GM18519 (cell line): Measurements from ENCODE around the gene CHRNA9.
"Not testable (repeated sequence)": the region's sequence is repeated elsewhere in the genome, so short reads cannot be mapped to it uniquely, and the experiment has no call there.

ENCODE experiments used
- ATAC-seq: cut with Tn5 transposase; IDR thresholded peaks from one replicate; pipeline ENCODE4 v1.9.1; 2021; ENCODE audit warnings: mild to moderate bottlenecking, moderate library complexity; ENCODE audit not compliant: unreplicated experiment, low FRiP score

Gene CHRNA9

DNA sequence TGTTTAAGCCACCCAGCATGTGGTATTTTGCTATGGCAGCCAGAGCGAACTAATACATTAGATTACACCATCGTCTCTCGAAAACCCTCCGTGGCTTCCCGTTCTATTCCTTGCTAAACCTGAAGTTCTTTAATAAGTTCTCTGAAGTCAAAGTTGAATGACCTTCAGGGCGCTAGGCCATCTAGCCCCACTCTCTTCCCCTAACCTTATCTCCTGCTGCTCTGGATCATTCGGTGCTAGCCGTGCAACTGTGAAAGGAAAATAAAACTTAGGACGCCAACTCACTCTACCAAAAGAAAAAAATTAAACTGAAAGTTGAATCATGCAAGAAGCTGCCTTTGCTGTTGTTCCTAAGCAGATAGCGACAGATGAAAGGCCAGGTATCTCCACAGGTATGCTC is 40.0 kb downstream of the CHRNA9 start:
- no peak for ATAC-seq

DNA sequence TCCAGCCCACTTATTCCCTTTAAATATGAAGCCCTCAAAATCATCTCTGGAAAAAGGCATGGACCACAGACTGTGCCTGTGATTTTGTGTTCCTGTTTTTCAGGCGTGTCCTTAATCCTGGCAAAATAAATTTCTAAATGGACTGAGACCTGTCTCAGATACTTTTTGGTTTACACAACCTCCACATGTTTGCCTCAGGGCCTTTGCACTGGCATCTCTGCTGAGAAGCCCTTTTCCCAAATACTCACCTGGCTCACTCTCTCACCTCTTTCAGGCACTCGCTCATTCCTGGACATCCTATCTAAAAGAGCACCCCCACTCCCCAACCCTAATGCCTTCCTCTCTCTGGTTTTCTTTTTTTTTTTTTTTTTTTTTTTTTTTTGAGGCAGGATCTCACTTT is 40.5 kb downstream of the CHRNA9 start:
- no peak for ATAC-seq

DNA sequence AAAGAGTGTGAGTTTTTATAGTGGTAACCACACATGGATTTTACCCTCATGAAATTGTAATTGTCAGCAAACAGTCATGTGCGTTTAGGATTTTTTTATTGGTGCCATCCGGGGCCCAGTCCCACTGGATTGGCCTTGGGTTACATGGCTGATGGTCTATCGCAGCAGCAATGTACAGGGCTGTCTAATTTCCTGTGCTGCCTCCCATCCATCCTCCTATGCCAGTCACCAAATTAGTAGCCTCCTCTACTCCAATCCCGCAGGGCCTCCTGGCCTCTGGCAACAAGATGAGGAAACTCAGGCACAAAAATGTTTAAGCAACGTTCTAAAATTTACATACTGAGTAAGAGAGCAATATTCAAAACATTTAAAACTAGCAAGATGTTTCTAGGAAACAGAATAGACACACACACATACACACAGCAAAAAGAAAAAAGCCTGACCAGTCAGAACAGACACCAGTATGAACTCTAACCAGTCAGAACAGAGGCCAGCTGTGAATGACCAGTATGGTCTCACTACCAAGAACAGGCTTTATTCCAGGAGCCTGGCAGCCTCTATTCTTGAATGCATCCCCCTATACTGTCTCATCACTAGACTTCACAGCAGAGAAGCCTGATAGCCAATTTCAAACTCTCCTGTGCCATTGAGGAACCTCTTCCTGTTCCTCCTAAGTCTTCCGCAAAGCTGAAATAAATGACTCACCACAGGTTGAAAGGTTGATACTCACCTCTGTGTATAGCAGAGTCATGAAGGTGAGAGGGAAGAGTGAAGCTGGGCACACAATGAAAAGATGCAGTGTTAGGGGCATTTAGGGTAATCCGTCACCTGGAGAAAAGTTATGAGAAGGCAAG is 42.6 kb downstream of the CHRNA9 start:
- no peak for ATAC-seq

DNA sequence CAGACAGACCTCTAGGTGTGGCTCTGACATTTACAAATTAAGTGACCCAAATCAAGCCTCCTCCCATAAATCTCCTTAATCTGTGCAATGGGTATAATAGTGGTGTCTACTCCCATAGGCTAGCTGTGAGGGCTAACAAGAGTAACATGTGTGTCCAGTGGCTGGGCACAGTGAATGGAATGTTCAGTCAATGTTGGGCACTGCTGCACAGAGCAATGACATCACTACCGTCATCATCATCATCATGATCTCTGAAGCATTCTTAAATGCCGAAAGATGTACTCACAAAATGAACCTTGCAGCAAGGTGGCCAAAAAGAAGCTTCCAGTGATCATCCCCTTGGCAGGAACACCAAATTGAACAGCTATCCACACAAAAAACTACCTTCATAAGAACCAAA is 43.5 kb downstream of the CHRNA9 start:
- ATAC-seq: no peak

DNA sequence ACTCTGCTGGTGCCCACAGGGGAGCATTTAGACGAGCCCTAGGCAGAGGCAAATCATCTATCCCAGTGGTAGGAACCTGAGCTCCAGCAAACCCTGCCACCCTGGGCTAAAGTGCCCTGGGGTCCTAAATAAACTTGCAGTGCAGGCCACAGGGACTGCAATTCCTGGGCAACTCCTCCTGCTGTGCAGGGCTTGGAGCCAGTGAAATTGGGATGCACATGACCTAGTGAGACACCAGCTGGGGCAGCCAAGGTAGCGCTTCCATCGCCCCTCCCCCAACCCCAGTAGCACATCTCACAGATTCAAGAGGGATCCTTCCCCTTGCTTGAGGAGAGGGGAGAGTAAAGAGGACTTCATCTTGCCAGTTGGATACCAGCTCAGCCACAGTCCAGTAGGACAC is 44.1 kb downstream of the CHRNA9 start:
- no peak for ATAC-seq

DNA sequence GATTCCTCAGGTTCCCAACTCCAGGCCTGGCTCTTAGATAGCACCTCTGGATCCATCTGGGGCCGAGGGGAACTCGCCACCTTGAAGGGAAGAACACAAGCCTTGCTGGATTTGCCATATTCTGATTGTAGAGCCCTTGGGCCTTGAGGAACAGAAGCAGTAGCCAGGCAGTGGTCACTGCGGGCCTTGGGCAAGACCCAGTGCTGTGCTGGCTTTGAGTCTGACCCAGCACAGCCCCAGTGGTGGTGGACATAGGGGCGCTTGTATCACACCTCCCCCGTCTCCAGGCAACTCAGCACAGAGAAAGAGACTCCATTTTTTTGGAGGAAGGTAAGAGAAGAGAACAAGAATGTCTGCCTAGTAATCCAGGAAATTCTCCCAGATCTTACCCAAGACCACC is 45.5 kb downstream of the CHRNA9 start:
- ATAC-seq: no peak

DNA sequence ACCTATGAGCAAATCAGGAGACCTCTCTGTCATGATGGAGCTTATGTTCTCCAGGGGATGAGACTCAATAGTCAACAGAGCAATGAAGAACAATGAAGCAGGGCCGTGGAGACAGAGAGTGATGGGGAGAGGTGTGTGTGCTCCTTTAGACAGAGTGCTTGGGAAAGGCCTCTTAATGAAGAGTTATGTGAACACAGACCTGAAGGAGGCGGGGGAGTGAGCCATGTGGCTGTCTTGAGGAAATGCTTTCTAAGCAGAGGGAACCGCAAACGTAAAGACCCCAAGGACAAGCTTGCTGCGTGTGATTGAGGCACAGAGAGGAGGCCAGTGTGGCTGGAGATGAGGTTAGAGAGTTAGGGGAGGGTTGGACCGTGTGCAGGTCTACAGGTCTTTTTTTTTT is 53.1 kb downstream of the CHRNA9 start:
- no peak for ATAC-seq

DNA sequence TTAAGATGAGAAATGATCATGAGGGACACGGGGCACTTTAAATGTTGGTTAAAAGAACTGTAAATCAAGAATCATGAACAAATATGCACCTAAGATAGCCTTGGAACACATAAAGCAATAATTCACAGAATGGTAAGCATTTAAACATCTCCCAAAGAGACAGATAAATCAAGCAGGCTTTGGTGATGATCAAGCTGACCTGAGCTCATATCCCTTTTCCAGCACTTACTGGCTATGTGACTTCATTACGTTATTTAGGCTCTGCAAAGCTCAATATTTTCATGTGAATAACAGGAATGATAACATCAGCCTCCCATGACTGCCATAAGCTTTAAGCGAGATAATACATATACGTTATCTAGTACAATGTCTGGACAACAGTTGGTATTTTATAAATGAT is 54.9 kb downstream of the CHRNA9 start:
- ATAC-seq: no peak

DNA sequence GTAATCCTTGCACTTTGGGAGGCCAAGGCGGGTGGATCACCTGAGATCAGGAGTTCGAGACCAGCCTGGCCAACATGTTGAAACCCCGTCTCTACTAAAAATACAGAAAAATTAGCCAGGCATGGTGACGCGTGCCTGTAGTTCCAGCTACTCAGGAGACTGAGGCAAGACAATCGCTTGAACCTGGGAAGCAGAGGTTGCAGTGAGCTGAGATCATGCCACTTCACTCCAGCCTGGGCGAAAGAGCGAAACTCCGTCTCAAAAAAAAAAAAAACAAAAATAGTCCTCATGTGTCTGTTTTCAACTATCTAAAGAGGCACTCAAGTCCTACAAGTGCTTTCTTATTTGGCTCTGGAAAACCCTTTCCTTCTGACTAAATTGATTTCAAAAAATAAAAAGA is 57.1 kb downstream of the CHRNA9 start:
- ATAC-seq: not testable (repeated sequence)

DNA sequence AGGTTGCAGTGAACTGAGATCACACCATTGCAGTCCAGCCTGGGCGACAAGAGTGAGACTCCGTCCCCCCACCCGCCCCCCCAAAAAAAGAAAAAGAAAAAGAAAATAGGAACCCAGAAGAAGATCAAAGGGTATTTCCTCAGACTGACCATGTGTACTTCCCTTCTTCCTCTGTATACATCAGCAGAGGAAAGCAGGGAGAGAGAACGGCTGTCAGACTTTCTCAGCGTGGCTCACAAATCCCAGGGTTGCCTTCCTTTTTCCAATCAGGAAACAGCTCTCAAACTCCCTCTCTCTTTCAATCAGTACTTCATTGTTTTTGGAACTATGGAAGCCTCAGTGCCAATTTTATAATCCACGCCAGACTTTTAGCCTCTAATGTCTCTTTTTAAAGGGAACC is 59.1 kb downstream of the CHRNA9 start:
- no peak for ATAC-seq

DNA sequence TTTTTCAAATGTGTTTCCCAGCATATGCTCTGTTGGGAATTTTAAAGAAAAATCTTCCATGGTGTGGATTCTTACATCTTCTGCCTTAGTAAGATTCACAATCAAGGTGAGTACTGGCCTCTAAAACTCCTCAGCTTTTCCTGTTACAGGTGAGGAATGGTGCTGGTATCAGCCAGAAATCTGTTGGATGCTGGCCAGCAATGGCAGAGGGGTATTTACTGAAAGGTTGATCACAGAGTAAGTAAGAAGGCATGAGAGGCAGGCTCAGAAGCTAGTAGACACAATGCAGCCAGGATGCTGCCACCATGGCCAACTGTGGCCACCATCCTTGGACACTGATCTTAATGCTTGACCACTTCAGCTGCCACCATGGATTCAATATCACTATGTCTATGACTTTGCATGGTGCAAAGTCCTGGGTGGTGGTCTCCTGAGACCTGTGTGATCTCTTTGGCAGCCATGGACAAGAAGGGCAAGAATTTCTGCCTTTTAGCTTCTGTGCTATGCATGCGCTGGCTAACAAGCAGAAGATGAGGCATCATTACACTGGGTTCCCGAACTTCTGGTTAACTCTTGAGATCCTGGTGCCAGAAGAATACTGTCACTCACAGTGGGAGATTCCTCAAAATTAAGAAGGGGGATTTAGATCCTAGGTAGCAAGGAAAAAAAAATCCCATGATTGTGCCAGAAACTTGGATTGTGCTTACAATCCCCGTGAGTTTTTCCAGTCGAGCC is 60.2 kb downstream of the CHRNA9 start:
- no peak for ATAC-seq

DNA sequence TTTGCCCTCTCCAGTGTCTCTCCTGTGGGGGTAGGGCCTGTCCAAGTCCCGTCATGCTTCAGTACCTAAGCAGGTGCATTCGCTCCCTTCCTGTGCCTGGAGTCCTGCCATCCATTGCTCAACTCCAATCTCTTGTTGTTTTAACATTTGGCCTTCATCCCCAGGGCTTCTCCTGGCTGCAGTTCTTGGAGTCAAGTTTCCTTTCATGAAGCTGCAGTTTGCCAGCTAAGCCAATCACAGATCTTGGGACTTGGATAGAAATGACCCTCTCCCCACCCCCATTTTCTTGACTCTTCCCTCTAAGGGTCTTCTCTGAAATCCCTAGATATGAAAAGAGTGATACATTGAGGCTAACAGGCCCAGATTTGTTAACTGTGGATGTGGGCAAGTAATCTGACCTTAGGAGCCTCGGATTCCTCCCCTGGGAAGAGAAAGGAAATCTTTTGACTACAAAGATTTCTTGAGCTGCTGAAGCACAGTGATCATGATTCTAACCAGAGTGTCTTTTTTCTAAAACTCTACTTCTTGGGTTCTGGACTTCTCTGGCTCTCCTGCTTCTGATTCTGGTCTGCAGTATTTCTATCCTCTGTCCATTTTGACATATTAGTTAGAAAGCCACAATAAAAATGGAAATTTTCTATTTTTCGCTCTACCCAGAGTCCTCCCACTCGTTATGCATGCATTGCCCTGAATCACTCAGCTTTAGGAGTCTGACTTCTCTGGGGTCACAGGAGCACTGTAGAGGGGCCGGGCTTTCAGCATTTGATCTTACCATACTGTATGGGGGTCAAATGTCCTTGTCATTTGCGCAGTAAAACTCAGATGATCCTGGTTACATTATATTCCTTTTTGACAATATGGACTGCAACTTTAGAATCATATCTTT is 61.0 kb downstream of the CHRNA9 start:
- ATAC-seq: no peak

DNA sequence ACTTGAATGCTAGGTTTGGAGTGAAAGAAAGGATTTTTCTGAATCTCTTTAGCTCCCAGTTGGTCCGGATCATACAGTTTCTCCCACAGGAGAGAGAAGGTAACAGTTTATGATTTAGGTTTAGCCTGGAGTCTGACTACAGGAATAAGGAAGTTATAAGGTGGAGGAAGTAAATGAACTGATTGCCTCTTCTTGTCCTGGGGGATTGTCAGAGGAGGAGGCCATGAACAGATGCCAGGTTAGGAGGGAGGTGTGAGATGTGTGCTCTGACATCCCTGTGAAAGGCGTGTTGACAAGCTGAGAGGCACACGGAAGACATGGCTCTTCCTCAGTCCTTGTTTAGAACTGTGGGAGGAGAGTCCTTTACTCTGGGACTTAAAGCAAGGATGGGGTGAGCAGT is 64.4 kb downstream of the CHRNA9 start:
- ATAC-seq: no peak

DNA sequence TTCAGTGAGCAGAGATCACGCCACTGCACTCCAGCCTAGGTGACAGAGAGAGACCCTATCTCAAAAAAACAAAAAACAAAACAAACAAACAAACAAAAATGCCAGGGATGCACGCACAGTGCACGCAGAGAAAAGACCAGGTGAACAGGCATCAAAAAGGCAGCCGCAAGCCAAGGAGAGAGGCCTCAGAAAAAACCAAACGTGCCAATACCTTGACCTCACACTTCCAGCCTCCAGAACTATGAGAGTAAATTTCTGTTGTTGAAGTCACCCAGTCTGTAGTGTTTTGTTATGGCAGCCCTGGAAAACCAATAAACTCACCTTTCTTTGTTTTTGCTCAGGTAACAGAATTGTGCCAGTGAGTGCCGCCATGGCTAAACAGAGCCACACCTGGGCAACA is 66.0 kb downstream of the CHRNA9 start:
- no peak for ATAC-seq

DNA sequence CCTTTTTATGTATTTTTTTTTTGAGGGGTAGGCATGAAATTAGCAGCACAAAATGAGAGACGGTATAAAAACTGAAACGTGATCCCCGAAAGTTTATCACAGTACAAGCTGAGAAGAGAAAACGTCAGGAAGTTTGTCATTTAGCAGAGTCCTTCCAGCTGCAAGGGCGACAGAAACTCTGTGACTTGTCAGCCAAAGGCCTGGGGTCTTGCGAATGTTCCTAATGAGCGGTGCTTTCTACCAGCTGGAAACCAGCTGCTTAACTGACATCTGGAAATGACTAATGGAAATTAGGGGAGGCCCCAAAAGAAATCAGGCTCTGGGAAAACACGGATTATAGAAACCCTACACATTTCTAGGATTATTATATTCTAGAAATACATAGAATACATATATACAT is 66.5 kb downstream of the CHRNA9 start:
- no peak for ATAC-seq

DNA sequence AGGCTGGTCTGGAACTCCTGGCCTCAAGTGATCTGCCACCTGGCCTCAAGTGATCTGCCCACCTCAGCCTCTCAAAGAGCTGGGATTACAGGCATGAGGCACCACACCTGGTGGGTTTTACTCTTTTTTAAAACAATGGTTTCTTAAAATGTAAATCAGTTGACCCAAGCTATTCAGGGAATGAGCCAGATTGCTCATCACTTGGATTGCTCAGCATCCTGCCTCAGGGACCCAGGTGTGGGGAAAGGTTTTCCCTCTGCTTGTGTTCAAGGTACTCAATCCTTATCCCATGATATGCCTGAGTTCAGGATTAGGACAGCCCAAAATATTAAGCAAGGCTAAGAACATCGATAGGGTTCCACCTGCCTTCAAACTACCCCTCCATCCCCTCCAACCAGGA is 67.4 kb downstream of the CHRNA9 start:
- no peak for ATAC-seq

DNA sequence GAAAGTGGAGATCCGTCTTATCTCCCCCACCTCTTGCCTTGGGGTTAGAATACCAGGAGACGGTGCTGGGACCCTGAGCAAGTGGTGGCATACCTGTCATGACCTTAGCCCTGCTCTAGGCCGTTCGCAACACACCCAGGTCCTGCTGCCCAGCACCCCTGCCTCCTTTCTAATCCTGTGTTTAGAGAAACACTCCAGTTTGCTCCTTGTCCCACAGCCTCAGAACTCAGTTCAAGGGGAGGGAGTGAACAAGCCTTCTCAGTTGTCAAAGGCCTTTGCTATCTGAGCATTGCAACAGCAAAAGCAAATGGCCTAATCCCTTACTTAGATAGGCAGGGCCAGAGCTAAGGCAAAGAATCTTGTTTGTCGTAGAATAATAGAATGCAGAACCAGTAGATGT is 67.9 kb downstream of the CHRNA9 start:
- ATAC-seq: no peak
